Endothelial cell (in vitro differentiated cells): ENCODE data around the gene SLX9. TPM values are rescaled to one million over a fixed set of nuclear protein-coding genes. Genes with fewer than 3 reads are reported as not detected.
"Not testable (repeated sequence)": the region's sequence is repeated elsewhere in the genome, so short reads cannot be mapped to it uniquely, and the experiment has no call there.

Source experiments
- DNase-seq: peaks from one replicate; pipeline ENCODE4 v3.0.0; 2021; ENCODE audit warnings: low spot score
- H3K27ac Mint-ChIP-seq: one replicate; pipeline ENCODE4 v1.8.0; 2021; ENCODE audit warnings: mixed read lengths, inconsistent platforms; ENCODE audit not compliant: unreplicated experiment
- H3K27me3 Mint-ChIP-seq: one replicate; pipeline ENCODE4 v1.8.0; 2021; ENCODE audit warnings: mild to moderate bottlenecking, moderate library complexity, mixed read lengths, inconsistent platforms; ENCODE audit not compliant: unreplicated experiment
- H3K36me3 Mint-ChIP-seq: one replicate; pipeline ENCODE4 v1.8.0; 2021; ENCODE audit warnings: mild to moderate bottlenecking, low read depth, mixed read lengths, inconsistent platforms; ENCODE audit not compliant: unreplicated experiment
- H3K4me1 Mint-ChIP-seq: one replicate; pipeline ENCODE4 v1.8.0; 2021; ENCODE audit warnings: mild to moderate bottlenecking, mixed read lengths, inconsistent platforms; ENCODE audit not compliant: unreplicated experiment
- H3K4me3 Mint-ChIP-seq: one replicate; pipeline ENCODE4 v1.8.0; 2021; ENCODE audit warnings: mild to moderate bottlenecking, mixed read lengths, inconsistent platforms; ENCODE audit not compliant: unreplicated experiment
- H3K9me3 Mint-ChIP-seq: one replicate; pipeline ENCODE4 v1.8.0; 2021; ENCODE audit warnings: mixed read lengths, inconsistent platforms; ENCODE audit not compliant: unreplicated experiment
- total RNA-seq: library from RNA; stranded (reverse); fragmentation: NEBNext Ultra II Directional; extraction: Animal tissue kit (Norgen Biotek cat#: 25700); gene quantifications from one replicate; pipeline ENCODE4 v1.2.1, GENCODE V29; 2021; ENCODE audit not compliant: unreplicated experiment
- TF ChIP-seq, protein P1 (sequence below): fragments of 200-600 bp; sonication (generic); IDR thresholded peaks from one replicate; pipeline ENCODE4 v1.5.0; 2021; ENCODE audit warnings: antibody characterized with exemption; ENCODE audit not compliant: unreplicated experiment

SLX9 gene
- total RNA-seq, 1 donor from 2014 or later = 13.7 TPM

- Mint-ChIP-seq H3K36me3 (no peaks in the 10 kb centered on the region), H3K27me3 (peaks cover 8% of the 10 kb centered on the region), H3K9me3 (no peaks in the 10 kb centered on the region), H3K4me1 (peaks cover 7% of the 10 kb centered on the region), H3K4me3 (no peak overlapping the region), H3K27ac (no peak overlapping the region)
- no peak for DNase-seq
- TF ChIP-seq, protein P1, sequence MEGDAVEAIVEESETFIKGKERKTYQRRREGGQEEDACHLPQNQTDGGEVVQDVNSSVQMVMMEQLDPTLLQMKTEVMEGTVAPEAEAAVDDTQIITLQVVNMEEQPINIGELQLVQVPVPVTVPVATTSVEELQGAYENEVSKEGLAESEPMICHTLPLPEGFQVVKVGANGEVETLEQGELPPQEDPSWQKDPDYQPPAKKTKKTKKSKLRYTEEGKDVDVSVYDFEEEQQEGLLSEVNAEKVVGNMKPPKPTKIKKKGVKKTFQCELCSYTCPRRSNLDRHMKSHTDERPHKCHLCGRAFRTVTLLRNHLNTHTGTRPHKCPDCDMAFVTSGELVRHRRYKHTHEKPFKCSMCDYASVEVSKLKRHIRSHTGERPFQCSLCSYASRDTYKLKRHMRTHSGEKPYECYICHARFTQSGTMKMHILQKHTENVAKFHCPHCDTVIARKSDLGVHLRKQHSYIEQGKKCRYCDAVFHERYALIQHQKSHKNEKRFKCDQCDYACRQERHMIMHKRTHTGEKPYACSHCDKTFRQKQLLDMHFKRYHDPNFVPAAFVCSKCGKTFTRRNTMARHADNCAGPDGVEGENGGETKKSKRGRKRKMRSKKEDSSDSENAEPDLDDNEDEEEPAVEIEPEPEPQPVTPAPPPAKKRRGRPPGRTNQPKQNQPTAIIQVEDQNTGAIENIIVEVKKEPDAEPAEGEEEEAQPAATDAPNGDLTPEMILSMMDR = no peak
These were observed 28.8 kb upstream of the SLX9 start for GRCh38 chr21:44911068-44911383.

DNA sequence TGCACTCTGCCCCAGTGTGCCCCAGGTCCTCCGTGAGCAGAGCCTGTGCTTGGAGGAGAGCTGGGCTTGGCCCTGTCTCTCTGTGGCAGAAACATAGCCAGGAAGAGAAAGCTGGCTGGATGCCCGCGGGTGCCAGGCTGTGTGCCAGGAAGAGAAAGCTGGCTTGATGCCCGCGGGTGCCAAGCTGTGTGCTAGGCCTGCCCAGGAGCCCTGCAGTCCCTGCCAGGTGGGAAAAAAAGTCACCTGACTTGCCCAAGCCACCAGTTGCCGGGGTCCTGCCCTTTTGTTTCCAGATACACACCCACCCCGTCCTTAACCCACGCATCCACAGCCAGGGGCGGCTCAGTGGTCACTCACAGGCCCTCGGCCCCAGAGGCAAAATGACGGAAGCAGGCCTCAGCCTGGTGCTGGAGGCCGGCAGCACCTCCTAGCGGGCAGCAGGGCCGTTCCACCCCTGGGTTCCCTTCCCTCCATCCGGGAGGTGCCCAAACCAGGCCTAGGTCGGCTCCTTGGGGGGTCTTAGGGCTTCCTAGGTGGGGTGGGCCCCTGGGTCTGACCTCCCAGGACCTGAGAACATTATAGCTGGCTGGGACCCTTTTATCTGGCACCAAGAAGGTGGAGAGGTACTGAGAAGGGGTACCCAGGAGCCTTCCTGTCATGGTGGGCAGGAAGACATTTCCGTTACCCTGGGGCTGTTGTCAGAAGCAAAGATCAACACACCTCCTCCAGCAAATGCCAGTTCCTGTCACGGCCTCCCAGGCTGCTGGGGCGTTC lies 28.3 kb upstream of the SLX9 start:
- Mint-ChIP-seq H3K4me3 (no peak overlapping the region), H3K9me3 (no peaks in the 10 kb centered on the region), H3K4me1 (peaks cover 10% of the 10 kb centered on the region), H3K27me3 (peaks cover 6% of the 10 kb centered on the region), H3K27ac (no peak overlapping the region), H3K36me3 (no peaks in the 10 kb centered on the region)
- TF ChIP-seq, protein P1 = no peak
- no peak for DNase-seq

DNA sequence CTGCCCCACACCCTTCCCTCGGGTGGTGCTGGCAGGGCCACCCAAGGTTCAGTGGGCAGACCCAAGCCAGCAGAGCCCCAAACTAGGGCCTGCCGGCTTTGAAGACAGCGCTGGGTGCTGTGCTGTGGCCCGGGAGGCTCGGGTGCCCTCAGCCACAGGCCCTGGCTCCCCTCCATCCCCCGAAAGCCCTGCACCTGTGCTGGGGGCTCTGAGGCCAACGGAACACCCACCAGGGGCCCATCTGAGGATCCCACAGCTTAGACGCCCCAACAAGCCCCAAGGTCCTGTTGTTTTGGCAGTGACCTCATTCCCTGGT lies 27.7 kb upstream of the SLX9 start:
- TF ChIP-seq, protein P1 = no peak
- DNase-seq = no peak
- Mint-ChIP-seq H3K36me3 (no peaks in the 10 kb centered on the region), H3K27ac (no peak overlapping the region), H3K9me3 (no peaks in the 10 kb centered on the region), H3K4me3 (no peak overlapping the region), H3K4me1 (peaks cover 10% of the 10 kb centered on the region), H3K27me3 (peaks cover 6% of the 10 kb centered on the region)

- not testable (repeated sequence) for H3K9me3 Mint-ChIP-seq, H3K4me1 Mint-ChIP-seq, DNase-seq, H3K27me3 Mint-ChIP-seq, H3K36me3 Mint-ChIP-seq, H3K27ac Mint-ChIP-seq, H3K4me3 Mint-ChIP-seq
These were observed 27.1 kb upstream of the SLX9 start for GRCh38 chr21:44912506-44913412.

DNA sequence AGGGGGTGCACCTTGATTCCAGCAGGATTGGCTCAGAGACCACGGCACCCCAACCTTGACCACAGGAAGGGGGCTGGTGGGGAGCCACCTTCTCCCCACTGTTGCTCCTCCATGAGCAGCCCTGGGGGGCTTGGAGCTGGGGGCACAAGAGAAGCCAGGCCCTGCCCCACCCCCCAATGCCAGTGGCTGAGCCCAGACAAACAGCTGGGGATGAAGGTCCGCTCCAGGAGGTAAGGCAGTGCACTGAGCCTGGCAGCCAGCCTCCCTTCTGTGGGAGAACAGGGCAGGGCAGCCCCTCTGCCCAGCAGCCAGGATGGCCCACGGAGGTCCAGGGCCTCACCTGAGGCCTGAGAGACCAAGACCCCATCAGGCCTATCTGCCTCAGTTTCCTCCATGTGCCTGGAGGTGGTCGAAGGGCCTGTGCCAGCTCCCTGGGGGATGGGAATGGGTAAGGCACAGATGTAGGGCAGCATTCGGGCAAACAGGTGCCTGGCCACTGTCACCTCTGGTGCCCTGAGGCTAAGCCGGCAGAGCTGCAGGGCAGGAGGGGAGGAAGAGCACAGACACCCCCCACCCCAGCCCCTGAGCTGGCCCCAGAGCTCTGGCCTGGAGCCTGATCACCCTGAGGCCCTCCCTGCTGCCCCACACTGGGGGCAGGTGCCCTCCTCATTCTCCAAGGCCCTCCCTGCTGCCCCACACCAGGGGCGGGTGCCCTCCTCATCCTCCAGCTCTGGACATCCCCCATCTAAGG lies 26.2 kb upstream of the SLX9 start:
- Mint-ChIP-seq H3K36me3 (no peaks in the 10 kb centered on the region), H3K4me3 (no peak overlapping the region), H3K9me3 (no peaks in the 10 kb centered on the region), H3K27me3 (peaks cover 7% of the 10 kb centered on the region), H3K4me1 (peaks cover 10% of the 10 kb centered on the region), H3K27ac (no peak overlapping the region)
- DNase-seq = no peak
- TF ChIP-seq, protein P1 = no peak
